ENCODE results near the gene FARP1. TPM values are rescaled to one million over a fixed set of nuclear protein-coding genes. Genes with fewer than 3 reads are reported as not detected.
A peak's percentile ranks its signal among the peaks of the same experiment; 100 is the strongest.

FARP1 gene
- polyA plus RNA-seq, 4 donors, result 0.89 to 23.4 (median 6.2) TPM

- 87 to 90% (median 88%) methylated on average over 8 of the region's 8 CpGs for WGBS, 3 donors
- DNase-seq, result no peak
- Histone ChIP-seq H3K27ac (ENCODE audit: low read depth in 1 of 3, low read length in 2 of 3) (no peak overlapping the region), H3K36me3 (ENCODE audit: control insufficient read depth in 3 of 3, insufficient read depth in 2 of 3, low read depth in 1 of 3, low read length in 3 of 3) (peaks cover 0 to 4% (median 0%) of the 10 kb centered on the region in 3 donors), H3K27me3 (ENCODE audit: control insufficient read depth in 3 of 3, insufficient read depth in 3 of 3, low read length in 3 of 3) (no peaks in the 10 kb centered on the region), H3K9me3 (ENCODE audit: control insufficient read depth in 2 of 2, insufficient read depth in 1 of 2, low read depth in 1 of 2, low read length in 1 of 2) (peaks cover 0 to 10% of the 10 kb centered on the region in 2 donors), H3K4me1 (ENCODE audit: control insufficient read depth in 3 of 3, insufficient read depth in 2 of 3, low read depth in 1 of 3, low read length in 2 of 3) (no peaks in the 10 kb centered on the region), H3K4me3 (ENCODE audit: low read depth in 1 of 3, low read length in 3 of 3) (no peak overlapping the region)
- no peak for FAIRE-seq
Measured at GRCh38 chr13:98339684-98340425, 197.0 kb downstream of the FARP1 start.

- H3K27me3 ChIP-seq (ENCODE audit: control insufficient read depth in 3 of 3, insufficient read depth in 3 of 3, low read length in 3 of 3), result no peaks in the 10 kb centered on the region
- no peaks in the 10 kb centered on the region for H3K9me3 ChIP-seq (ENCODE audit: control insufficient read depth in 2 of 2, insufficient read depth in 1 of 2, low read depth in 1 of 2, low read length in 1 of 2)
- WGBS, 3 donors, result 89 to 93% (median 93%) methylated on average over 4 of the region's 4 CpGs
- peaks cover 0 to 4% (median 0%) of the 10 kb centered on the region in 3 donors for H3K36me3 ChIP-seq (ENCODE audit: control insufficient read depth in 3 of 3, insufficient read depth in 2 of 3, low read depth in 1 of 3, low read length in 3 of 3)
- no peak overlapping the region for H3K4me3 ChIP-seq (ENCODE audit: low read depth in 1 of 3, low read length in 3 of 3)
- no peak overlapping the region for H3K27ac ChIP-seq (ENCODE audit: low read depth in 1 of 3, low read length in 2 of 3)
- FAIRE-seq (no peak), DNase-seq (no peak)
- H3K4me1 ChIP-seq (ENCODE audit: control insufficient read depth in 3 of 3, insufficient read depth in 2 of 3, low read depth in 1 of 3, low read length in 2 of 3), result no peaks in the 10 kb centered on the region
Measured at GRCh38 chr13:98342953-98343352, 200.1 kb downstream of the FARP1 start.

- H3K4me1 ChIP-seq (ENCODE audit: control insufficient read depth in 3 of 3, insufficient read depth in 2 of 3, low read depth in 1 of 3, low read length in 2 of 3), result no peaks in the 10 kb centered on the region
- peaks cover 0 to 7% (median 0%) of the 10 kb centered on the region in 3 donors for H3K36me3 ChIP-seq (ENCODE audit: control insufficient read depth in 3 of 3, insufficient read depth in 2 of 3, low read depth in 1 of 3, low read length in 3 of 3)
- no peaks in the 10 kb centered on the region for H3K9me3 ChIP-seq (ENCODE audit: control insufficient read depth in 2 of 2, insufficient read depth in 1 of 2, low read depth in 1 of 2, low read length in 1 of 2)
- no peak for DNase-seq
- H3K27me3 ChIP-seq (ENCODE audit: control insufficient read depth in 3 of 3, insufficient read depth in 3 of 3, low read length in 3 of 3), result no peaks in the 10 kb centered on the region
- FAIRE-seq, result no peak
- no peak overlapping the region for H3K4me3 ChIP-seq (ENCODE audit: low read depth in 1 of 3, low read length in 3 of 3)
- 86 to 87% (median 87%) methylated on average over 10 of the region's 10 CpGs for WGBS, 3 donors
- H3K27ac ChIP-seq (ENCODE audit: low read depth in 1 of 3, low read length in 2 of 3), result no peak overlapping the region
Measured at GRCh38 chr13:98343461-98343860, 200.6 kb downstream of the FARP1 start.

- Histone ChIP-seq H3K9me3 (ENCODE audit: control insufficient read depth in 2 of 2, insufficient read depth in 1 of 2, low read depth in 1 of 2, low read length in 1 of 2) (no peaks in the 10 kb centered on the region), H3K4me3 (ENCODE audit: low read depth in 1 of 3, low read length in 3 of 3) (no peak overlapping the region), H3K4me1 (ENCODE audit: control insufficient read depth in 3 of 3, insufficient read depth in 2 of 3, low read depth in 1 of 3, low read length in 2 of 3) (no peaks in the 10 kb centered on the region), H3K27ac (ENCODE audit: low read depth in 1 of 3, low read length in 2 of 3) (no peak overlapping the region), H3K27me3 (ENCODE audit: control insufficient read depth in 3 of 3, insufficient read depth in 3 of 3, low read length in 3 of 3) (no peaks in the 10 kb centered on the region), H3K36me3 (ENCODE audit: control insufficient read depth in 3 of 3, insufficient read depth in 2 of 3, low read depth in 1 of 3, low read length in 3 of 3) (peaks cover 0 to 7% (median 0%) of the 10 kb centered on the region in 3 donors)
- FAIRE-seq, result no peak
- DNase-seq, result no peak
- 91 to 92% (median 92%) methylated on average over 10 of the region's 10 CpGs for WGBS, 3 donors
Measured at GRCh38 chr13:98344392-98344791, 201.5 kb downstream of the FARP1 start.

- Histone ChIP-seq H3K27me3 (ENCODE audit: control insufficient read depth in 3 of 3, insufficient read depth in 3 of 3, low read length in 3 of 3) (no peaks in the 10 kb centered on the region), H3K4me3 (ENCODE audit: low read depth in 1 of 3, low read length in 3 of 3) (no peak overlapping the region), H3K27ac (ENCODE audit: low read depth in 1 of 3, low read length in 2 of 3) (no peak overlapping the region), H3K4me1 (ENCODE audit: control insufficient read depth in 3 of 3, insufficient read depth in 2 of 3, low read depth in 1 of 3, low read length in 2 of 3) (no peaks in the 10 kb centered on the region), H3K36me3 (ENCODE audit: control insufficient read depth in 3 of 3, insufficient read depth in 2 of 3, low read depth in 1 of 3, low read length in 3 of 3) (peaks cover 0 to 7% (median 0%) of the 10 kb centered on the region in 3 donors), H3K9me3 (ENCODE audit: control insufficient read depth in 2 of 2, insufficient read depth in 1 of 2, low read depth in 1 of 2, low read length in 1 of 2) (no peaks in the 10 kb centered on the region)
- 82 to 85% (median 83%) methylated on average over 12 of the region's 12 CpGs for WGBS, 3 donors
- FAIRE-seq (no peak), DNase-seq (peak in 1 of 2 donors; percentile 4)
Measured at GRCh38 chr13:98345107-98345935, 202.4 kb downstream of the FARP1 start.

GRCh38 chr13:98346904-98347636, 204.2 kb downstream of the FARP1 start:
- Histone ChIP-seq H3K36me3 (ENCODE audit: control insufficient read depth in 3 of 3, insufficient read depth in 2 of 3, low read depth in 1 of 3, low read length in 3 of 3) (peaks cover 0 to 4% (median 0%) of the 10 kb centered on the region in 3 donors), H3K4me1 (ENCODE audit: control insufficient read depth in 3 of 3, insufficient read depth in 2 of 3, low read depth in 1 of 3, low read length in 2 of 3) (no peaks in the 10 kb centered on the region), H3K9me3 (ENCODE audit: control insufficient read depth in 2 of 2, insufficient read depth in 1 of 2, low read depth in 1 of 2, low read length in 1 of 2) (no peaks in the 10 kb centered on the region), H3K27ac (ENCODE audit: low read depth in 1 of 3, low read length in 2 of 3) (no peak overlapping the region), H3K4me3 (ENCODE audit: low read depth in 1 of 3, low read length in 3 of 3) (no peak overlapping the region), H3K27me3 (ENCODE audit: control insufficient read depth in 3 of 3, insufficient read depth in 3 of 3, low read length in 3 of 3) (no peaks in the 10 kb centered on the region)
- FAIRE-seq, result no peak
- 90 to 96% (median 92%) methylated on average over 10 of the region's 10 CpGs for WGBS, 3 donors
- DNase-seq, result no peak

- no peak overlapping the region for H3K4me3 ChIP-seq (ENCODE audit: low read depth in 1 of 3, low read length in 3 of 3)
- 84 to 100% (median 87%) methylated on average over 1 of the region's 1 CpG for WGBS, 3 donors
- no peak overlapping the region for H3K27ac ChIP-seq (ENCODE audit: low read depth in 1 of 3, low read length in 2 of 3)
- no peaks in the 10 kb centered on the region for H3K27me3 ChIP-seq (ENCODE audit: control insufficient read depth in 3 of 3, insufficient read depth in 3 of 3, low read length in 3 of 3)
- H3K9me3 ChIP-seq (ENCODE audit: control insufficient read depth in 2 of 2, insufficient read depth in 1 of 2, low read depth in 1 of 2, low read length in 1 of 2), result no peaks in the 10 kb centered on the region
- FAIRE-seq (no peak), DNase-seq (no peak)
- peaks cover 0 to 4% (median 0%) of the 10 kb centered on the region in 3 donors for H3K36me3 ChIP-seq (ENCODE audit: control insufficient read depth in 3 of 3, insufficient read depth in 2 of 3, low read depth in 1 of 3, low read length in 3 of 3)
- H3K4me1 ChIP-seq (ENCODE audit: control insufficient read depth in 3 of 3, insufficient read depth in 2 of 3, low read depth in 1 of 3, low read length in 2 of 3), result no peaks in the 10 kb centered on the region
Measured at GRCh38 chr13:98347756-98348155, 204.9 kb downstream of the FARP1 start.
